Neural cell (in vitro differentiated cells): Measurements from ENCODE around the gene KRTAP12-1. TPM values are rescaled to one million over a fixed set of nuclear protein-coding genes. Genes with fewer than 3 reads are reported as not detected.

Experiments used
- H2AFZ ChIP-seq: fragments of 200-600, 300-800 bp; sonication (generic), shearing (Covaris generic); 2 replicates; pipeline ENCODE4 v1.6.0; 2014; ENCODE audit warnings: low read depth, mild to moderate bottlenecking, antibody characterized with exemption, low read length, moderate library complexity
- H3F3A ChIP-seq: fragments of 200-600 bp; shearing (Covaris generic); 2 replicates; pipeline ENCODE4 v1.6.1; 2016; ENCODE audit warnings: mild to moderate bottlenecking, moderate library complexity, mixed read lengths, antibody characterized with exemption, low read length; ENCODE audit not compliant: insufficient read depth, poor library complexity, severe bottlenecking
- H3K27ac ChIP-seq: fragments of 200-600, 300-800 bp; sonication (generic), shearing (Covaris generic); 2 replicates; pipeline ENCODE4 v1.5.1; 2014; ENCODE audit warnings: mild to moderate bottlenecking, low read length, moderate library complexity
- H3K27me3 ChIP-seq: fragments of 300-800, 200-600 bp; sonication (generic), shearing (Covaris generic); 2 replicates; pipeline ENCODE4 v1.6.0; 2014; ENCODE audit warnings: mild to moderate bottlenecking, low read depth, low read length, moderate library complexity; ENCODE audit not compliant: insufficient read depth
- H3K36me3 ChIP-seq: fragments of 300-800, 200-600 bp; sonication (generic), shearing (Covaris generic); 2 replicates; pipeline ENCODE4 v1.5.1; 2014; ENCODE audit warnings: mild to moderate bottlenecking, antibody characterized with exemption, low read length, moderate library complexity; ENCODE audit not compliant: insufficient read depth
- H3K4me2 ChIP-seq: fragments of 300-800, 200-600 bp; sonication (generic), shearing (Covaris generic); 2 replicates; pipeline ENCODE4 v1.6.0; 2014; ENCODE audit warnings: mild to moderate bottlenecking, low read length
- H3K4me3 ChIP-seq: fragments of 300-800, 200-600 bp; sonication (generic), shearing (Covaris generic); 2 replicates; pipeline ENCODE4 v1.5.1; 2014; ENCODE audit warnings: mild to moderate bottlenecking, low read length, moderate library complexity
- H3K79me2 ChIP-seq: fragments of 200-600 bp; shearing (Covaris generic); replicated peaks from 2 replicates; pipeline ENCODE4 v1.6.0; 2014; ENCODE audit warnings: mild to moderate bottlenecking, low read length, moderate library complexity; ENCODE audit not compliant: insufficient read depth
- H3K9ac ChIP-seq: fragments of 300-800, 200-600 bp; sonication (generic), shearing (Covaris generic); 2 replicates; pipeline ENCODE4 v1.6.1; 2016; ENCODE audit warnings: mild to moderate bottlenecking, low read length, mixed read lengths
- H3K9me2 ChIP-seq: fragments of 200-600 bp; shearing (Covaris generic); 2 replicates; pipeline ENCODE4 v1.6.1; 2016; ENCODE audit warnings: mild to moderate bottlenecking, low read length, mixed read lengths; ENCODE audit not compliant: insufficient read depth
- H3K9me3 ChIP-seq: fragments of 200-600, 300-800 bp; sonication (generic), shearing (Covaris generic); 2 replicates; pipeline ENCODE4 v1.6.1; 2016; ENCODE audit warnings: mild to moderate bottlenecking, mixed run types, low read length, moderate library complexity, mixed read lengths
- H4K20me1 ChIP-seq: fragments of 200-600 bp; shearing (Covaris generic); 2 replicates; pipeline ENCODE4 v1.6.1; 2016; ENCODE audit warnings: mild to moderate bottlenecking, mixed run types; ENCODE audit not compliant: insufficient read depth
- CTCF ChIP-seq: fragments of 450-650 bp; IDR thresholded peaks from 2 replicates; pipeline ENCODE4 v1.5.1; 2014; ENCODE audit warnings: antibody characterized with exemption, mild to moderate bottlenecking, moderate library complexity; ENCODE audit not compliant: poor library complexity, severe bottlenecking
- EP300 ChIP-seq: fragments of 450-650 bp; conservative IDR thresholded peaks from 2 replicates; pipeline ENCODE4 v1.6.1; 2014; ENCODE audit warnings: antibody characterized with exemption, mild to moderate bottlenecking, moderate library complexity; ENCODE audit not compliant: poor library complexity, severe bottlenecking
- EZH2 ChIP-seq: fragments of 200-600, 300-800 bp; shearing (Covaris generic), sonication (generic); IDR thresholded peaks from 2 replicates; pipeline ENCODE4 v1.6.1; 2014; ENCODE audit warnings: antibody characterized with exemption, low read length, borderline replicate concordance, mild to moderate bottlenecking; ENCODE audit not compliant: insufficient read depth, poor library complexity, severe bottlenecking
- MXI1 ChIP-seq: fragments of 450-650 bp; conservative IDR thresholded peaks from 2 replicates; pipeline ENCODE4 v1.6.1; 2014; ENCODE audit warnings: antibody characterized with exemption, mild to moderate bottlenecking; ENCODE audit not compliant: poor library complexity, severe bottlenecking
- POLR2AphosphoS5 ChIP-seq: IDR thresholded peaks from 2 replicates; pipeline ENCODE4 v1.6.1; 2012
- RAD21 ChIP-seq: fragments of 450-650 bp; conservative IDR thresholded peaks from 2 replicates; pipeline ENCODE4 v1.6.1; 2014; ENCODE audit warnings: antibody characterized with exemption, mild to moderate bottlenecking, moderate library complexity
- REST ChIP-seq: IDR thresholded peaks from 2 replicates; pipeline ENCODE4 v1.6.1; 2012; ENCODE audit warnings: borderline replicate concordance
- SMC3 ChIP-seq: fragments of 450-650 bp; conservative IDR thresholded peaks from 2 replicates; pipeline ENCODE4 v1.6.1; 2014; ENCODE audit warnings: antibody characterized with exemption, mild to moderate bottlenecking, moderate library complexity; ENCODE audit not compliant: poor library complexity
- TAF1 ChIP-seq: IDR thresholded peaks from 2 replicates; pipeline ENCODE4 v1.6.1; 2012; ENCODE audit warnings: low read depth
- polyA plus RNA-seq: library from polyadenylated mRNA; depleted of rRNA; stranded (reverse); fragments of >200 nt; gene quantifications from 2 replicates; pipeline ENCODE4 v1.2.3, GENCODE V29; 2014

The KRTAP12-1 gene
- polyA plus RNA-seq, 1 donor from 2014 or later = not detected

DNA sequence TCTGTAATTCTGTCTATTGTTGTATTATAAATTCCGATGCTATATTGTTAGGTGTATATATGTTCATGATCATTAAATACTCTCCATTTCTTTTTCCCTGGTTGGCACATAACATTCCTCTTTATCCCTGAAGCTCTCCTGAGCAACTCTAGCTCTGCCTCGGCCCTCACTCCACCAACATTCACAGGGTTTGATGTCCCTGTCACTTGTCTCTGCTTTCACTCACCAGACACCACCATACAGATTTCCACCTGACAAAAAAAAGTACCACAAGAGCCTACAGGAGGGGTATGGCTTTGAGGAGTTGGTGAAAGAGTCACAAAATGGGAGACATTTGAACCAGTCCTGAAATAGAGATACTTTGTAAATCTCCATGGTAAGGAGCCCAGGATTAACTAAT, 38.2 kb upstream of the KRTAP12-1 start:
- Histone ChIP-seq H3K36me3 (no peaks in the 10 kb centered on the region), H3K27me3 (no peaks in the 10 kb centered on the region), H3K9ac (no peak overlapping the region), H3F3A (no peaks in the 10 kb centered on the region), H3K79me2 (no peaks in the 10 kb centered on the region), H3K9me2 (no peaks in the 10 kb centered on the region), H3K4me2 (no peak overlapping the region), H3K27ac (no peak overlapping the region), H2AFZ (no peak overlapping the region), H3K9me3 (no peaks in the 10 kb centered on the region), H4K20me1 (no peaks in the 10 kb centered on the region), H3K4me3 (no peak overlapping the region)
- no peak for TF ChIP-seq RAD21
- no peak for TF ChIP-seq CTCF
- no peak for TF ChIP-seq POLR2AphosphoS5
- TF ChIP-seq EP300 = no peak
- no peak for TF ChIP-seq TAF1
- no peak for TF ChIP-seq SMC3
- no peak for TF ChIP-seq REST
- no peak for TF ChIP-seq EZH2
- no peak for TF ChIP-seq MXI1

DNA sequence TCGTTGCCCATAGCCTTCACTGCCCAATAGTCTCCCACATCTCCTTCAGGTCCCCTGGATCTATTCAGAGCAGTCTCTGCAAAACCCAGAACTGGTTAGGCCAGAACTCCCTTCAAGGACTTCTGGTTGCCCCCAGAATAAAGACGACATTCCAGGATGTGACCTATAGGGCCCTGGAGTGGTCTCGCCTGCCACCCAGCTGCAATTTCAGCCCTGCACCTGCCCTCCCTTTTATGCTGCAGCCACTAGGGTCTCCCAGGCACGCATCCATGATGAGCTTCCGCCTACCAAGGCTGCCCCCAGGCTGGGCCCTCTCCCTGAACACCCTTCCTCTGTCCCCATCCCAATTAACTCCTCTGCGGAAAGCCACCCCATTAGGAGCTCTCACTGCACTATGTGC, 36.6 kb upstream of the KRTAP12-1 start:
- Histone ChIP-seq H3K27me3 (peaks cover 6% of the 10 kb centered on the region), H3K9me3 (no peaks in the 10 kb centered on the region), H3K9me2 (no peaks in the 10 kb centered on the region), H3F3A (no peaks in the 10 kb centered on the region), H2AFZ (no peak overlapping the region), H3K79me2 (no peaks in the 10 kb centered on the region), H3K27ac (no peak overlapping the region), H3K36me3 (no peaks in the 10 kb centered on the region), H3K4me3 (no peak overlapping the region), H4K20me1 (no peaks in the 10 kb centered on the region), H3K4me2 (no peak overlapping the region), H3K9ac (no peak overlapping the region)
- no peak for TF ChIP-seq CTCF
- TF ChIP-seq SMC3 = no peak
- TF ChIP-seq EP300 = no peak
- no peak for TF ChIP-seq POLR2AphosphoS5
- no peak for TF ChIP-seq MXI1
- no peak for TF ChIP-seq TAF1
- TF ChIP-seq EZH2 = no peak
- no peak for TF ChIP-seq RAD21
- no peak for TF ChIP-seq REST
